Ishikawa (cell line): ENCODE data around the gene COA1.

Source experiments
- CREB1 ChIP-seq: IDR thresholded peaks from 2 replicates; pipeline ENCODE4 v1.6.1; 2012; ENCODE audit warnings: low read depth
- TF ChIP-seq, protein P1 (sequence below): IDR thresholded peaks from 2 replicates; pipeline ENCODE4 v1.6.1; 2012

DNA sequence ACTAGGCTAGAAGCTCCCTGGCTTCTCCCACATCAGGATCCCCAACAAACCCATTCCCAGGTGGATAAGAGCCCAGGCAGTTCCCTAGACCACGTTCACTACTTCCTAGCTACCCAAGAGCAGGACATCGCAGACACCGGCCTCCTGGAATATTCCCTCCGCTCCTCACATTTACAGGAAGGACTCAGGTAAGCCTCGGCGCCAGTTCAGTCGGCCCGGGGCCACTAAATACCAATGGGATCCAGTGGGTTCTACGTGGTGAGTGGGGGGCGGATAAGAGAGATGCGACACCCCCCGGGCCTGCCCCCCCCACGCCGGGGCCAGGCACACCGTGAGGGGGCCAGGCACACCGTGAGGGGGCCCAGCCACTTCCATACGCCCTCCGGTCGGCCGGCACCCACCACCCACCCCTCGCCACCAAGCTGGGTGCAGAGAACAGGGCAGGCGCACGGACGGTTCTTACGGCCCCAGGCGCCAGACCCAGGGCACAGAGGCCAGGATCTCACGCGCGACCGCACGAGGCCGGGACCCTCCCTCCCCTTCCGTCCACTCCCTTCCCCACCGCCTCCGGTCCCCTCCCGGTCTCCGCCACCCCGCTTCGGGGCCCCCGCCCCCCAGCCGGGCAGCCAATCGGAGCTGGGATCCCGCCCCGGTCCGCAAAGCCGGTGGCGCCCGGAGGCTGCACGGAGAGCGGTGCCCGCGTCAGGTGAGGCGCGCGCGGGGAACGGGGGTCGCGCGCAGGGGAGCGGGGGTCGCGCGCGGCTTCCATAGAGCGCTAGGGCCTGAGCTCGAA, 28.9 kb upstream of the COA1 start, which contains the start of gene BLVRA:
- TF ChIP-seq, protein P1, sequence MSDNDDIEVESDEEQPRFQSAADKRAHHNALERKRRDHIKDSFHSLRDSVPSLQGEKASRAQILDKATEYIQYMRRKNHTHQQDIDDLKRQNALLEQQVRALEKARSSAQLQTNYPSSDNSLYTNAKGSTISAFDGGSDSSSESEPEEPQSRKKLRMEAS: peak; percentile 79
- no peak for TF ChIP-seq CREB1
